Upper lobe of left lung (tissue), 4 donors: Measurements from ENCODE around the gene CCDC88B.

Experiments used
- CTCF ChIP-seq, 6 experiments: fragments of 450-650 bp in 4 of 6; fragments of 200-600 bp in 2 of 6; sonication (generic) in 2 of 6; IDR thresholded peaks; one replicate each; pipeline ENCODE4 v1.5.1; 2016 to 2019; ENCODE audit warnings: antibody characterized with exemption in 6 of 6
- POLR2A ChIP-seq, 4 donors: fragments of 450-650 bp; IDR thresholded peaks; one replicate each; pipeline ENCODE4 v1.5.1; 2016 to 2017; ENCODE audit warnings: antibody characterized with exemption in 4 of 4, mild to moderate bottlenecking in 2 of 4
- POLR2AphosphoS5 ChIP-seq, 2 donors: sonication (generic); formaldehyde crosslinking; IDR thresholded peaks; one replicate each; pipeline ENCODE4 v1.5.1; 2017; ENCODE audit warnings: antibody characterized with exemption in 2 of 2

GRCh38 chr11:64373598-64373974, 33.6 kb downstream of the CCDC88B start:
- TF ChIP-seq POLR2A (IDR thresholded peaks at IDR 0.05): no peak
- TF ChIP-seq CTCF (IDR thresholded peaks at IDR 0.05): no peak
- TF ChIP-seq POLR2AphosphoS5 (IDR thresholded peaks at IDR 0.05): no peak
